ENCODE data around the gene RNF144B.
"Not testable (repeated sequence)": the region's sequence is repeated elsewhere in the genome, so short reads cannot be mapped to it uniquely, and the experiment has no call there.

RNF144B gene

DNA sequence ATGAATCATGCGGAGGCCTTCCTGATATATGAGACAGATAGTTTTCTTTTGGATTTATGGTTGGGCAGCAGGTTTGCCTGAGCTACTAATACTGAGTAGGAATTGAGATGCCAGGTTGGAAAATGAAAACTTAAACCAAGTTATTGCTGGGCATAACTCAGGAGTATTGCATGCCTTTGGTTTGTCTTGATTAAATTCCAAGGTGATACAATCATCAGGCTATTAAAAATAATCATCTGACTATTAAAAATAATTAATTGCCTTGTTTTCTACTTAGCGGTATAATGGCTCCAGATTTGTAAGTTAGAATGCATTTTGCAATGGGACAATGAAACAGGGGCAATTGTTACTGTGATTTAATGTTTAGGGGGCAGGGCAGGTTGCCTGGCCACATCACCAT lies 15.5 kb upstream of the RNF144B start:
- no peak for DNase-seq (ENCODE audit: low spot score)

DNA sequence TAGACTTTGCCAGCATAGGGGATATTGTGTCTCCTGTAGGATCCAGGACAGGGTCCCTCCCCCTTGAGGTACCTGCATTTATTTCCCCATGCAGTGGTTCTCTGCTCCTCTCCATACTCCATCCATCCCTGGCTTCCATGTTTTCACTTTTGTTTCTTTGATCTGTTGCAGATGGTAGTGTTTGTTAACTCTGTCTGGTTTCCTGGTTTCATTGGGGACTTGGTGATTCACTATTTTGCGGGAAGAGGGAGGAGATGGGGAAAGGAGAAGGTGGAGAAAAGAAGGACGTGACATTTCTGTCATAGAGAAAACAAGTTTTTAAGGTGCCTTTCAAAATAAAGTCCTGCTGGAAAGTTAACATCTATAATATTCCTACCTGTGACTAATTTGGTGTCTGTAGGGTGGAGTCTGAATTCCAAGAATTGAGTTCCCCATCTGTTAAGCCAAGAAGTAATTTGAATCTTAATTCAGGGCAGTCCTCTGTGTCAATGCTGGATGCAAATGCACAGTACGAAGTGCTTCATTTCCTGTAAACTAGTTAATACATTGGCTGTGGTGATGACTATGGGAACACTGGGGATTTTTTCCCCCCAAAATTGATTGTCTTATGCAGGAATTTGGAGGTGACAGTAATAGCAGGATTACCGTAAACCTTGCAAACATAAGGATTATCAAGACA lies 6.9 kb upstream of the RNF144B start:
- DNase-seq (ENCODE audit: low spot score): no peak

- no peak for DNase-seq (ENCODE audit: low spot score)
These were observed 6.3 kb upstream of the RNF144B start for GRCh38 chr6:18380851-18381250.

DNA sequence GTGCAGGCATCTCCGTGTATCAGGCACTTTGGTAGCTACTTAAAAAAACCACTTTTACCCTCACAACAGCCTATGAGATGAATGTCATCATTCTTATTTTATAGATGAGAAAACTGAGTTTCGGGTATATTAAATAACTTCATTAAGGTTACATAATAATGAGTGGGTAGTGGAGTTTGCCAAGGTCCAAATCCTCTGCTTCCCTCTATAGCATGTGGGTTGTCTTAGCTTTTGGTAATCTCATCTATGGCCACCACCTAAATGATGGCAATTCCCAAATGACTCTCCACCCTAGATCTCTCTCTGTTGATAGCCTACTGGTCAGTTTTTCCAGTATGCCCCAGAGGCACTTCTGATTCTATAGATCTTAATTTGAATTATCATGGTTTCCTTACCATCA lies 3.7 kb upstream of the RNF144B start:
- no peak for DNase-seq (ENCODE audit: low spot score)

DNA sequence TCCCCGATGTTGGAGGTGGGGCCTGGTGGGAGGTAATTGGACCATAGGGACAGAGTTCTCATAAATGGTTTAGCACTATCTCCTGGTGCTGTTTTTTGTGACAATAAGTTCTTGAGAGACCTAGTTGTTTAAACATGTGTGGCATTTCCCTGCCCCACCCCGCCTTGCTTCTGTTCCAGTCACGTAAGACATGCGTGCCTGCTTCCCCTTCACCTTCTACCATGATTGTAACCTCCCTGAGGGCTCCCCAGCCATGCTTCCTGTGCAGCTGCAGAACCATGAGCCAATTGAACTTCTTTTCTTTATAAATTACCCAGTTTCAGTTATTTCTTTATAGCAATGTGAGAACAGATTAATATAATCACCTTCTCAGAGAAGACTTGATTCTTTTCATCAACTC lies 2.5 kb upstream of the RNF144B start:
- DNase-seq (ENCODE audit: low spot score): no peak

DNA sequence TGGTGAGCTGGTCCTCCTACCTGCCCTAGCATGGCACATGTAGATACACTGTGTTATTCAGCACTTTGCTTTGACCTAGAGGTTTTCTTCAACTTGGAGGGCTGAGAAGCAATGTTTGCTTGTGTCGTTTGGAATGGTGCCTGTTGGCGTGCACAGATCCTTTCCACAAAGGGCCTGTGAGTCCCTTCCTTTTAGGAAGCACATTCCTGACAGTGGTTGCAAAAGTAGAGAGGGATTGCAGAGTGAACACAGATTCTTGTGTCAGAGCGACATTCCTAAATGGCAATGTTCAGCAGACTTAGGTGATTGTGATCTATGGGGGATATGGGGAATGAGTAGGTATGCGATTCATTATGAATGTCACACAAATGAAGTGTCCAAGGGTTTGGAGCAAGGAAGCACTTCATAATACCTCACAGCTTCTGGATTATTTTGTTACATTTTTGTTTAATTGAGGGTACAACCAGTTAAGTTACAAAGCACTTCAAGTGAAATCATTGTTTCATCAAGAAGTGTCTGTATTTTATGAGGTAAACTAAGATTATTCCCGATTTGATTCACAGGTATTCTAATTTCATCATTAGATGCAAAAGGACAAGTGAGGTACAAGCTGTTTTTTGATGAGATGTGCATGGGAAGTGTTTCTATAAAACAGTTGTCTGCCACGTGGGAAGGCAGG lies 713 bp upstream of the RNF144B start:
- no peak for DNase-seq (ENCODE audit: low spot score)

DNA sequence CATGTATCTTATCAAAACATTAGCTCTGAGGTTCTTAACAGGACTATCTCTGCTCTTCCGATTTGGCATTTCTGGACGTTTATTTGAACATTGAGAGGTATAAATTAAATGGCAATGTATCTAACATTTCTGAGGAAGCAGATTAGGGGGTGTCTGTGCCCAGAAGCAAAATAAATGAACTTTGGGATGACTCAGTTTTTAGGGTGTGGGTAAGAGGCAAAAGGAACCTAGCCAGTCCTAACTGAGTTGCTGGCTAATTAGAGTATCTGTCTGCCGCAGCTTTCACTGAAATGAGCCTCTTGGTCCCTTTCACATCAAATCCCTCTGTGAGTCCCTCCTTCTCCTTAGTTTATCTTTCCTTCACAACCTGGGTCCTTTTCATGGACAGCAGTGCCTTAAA lies 1.1 kb downstream of the RNF144B start:
- no peak for DNase-seq (ENCODE audit: low spot score)

DNA sequence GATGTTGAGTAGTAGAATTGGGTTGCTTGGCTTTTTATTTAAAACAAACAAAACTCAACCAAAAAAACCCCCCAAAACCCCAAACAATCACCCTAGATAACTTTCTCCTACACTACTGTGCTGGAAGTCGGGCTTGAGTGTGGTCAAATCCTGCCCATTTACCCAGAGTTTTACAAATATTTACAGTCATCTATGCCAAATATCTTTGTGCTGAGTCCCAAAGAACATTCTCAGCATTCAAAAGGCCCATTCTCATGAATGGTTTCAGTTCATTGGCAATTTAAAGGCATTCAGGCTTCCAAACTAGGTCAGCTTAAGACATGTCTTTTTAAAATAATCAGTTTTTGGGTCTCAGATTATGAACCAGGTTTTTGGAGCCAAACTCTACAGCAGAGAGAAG lies 1.8 kb downstream of the RNF144B start:
- DNase-seq (ENCODE audit: low spot score): no peak

DNA sequence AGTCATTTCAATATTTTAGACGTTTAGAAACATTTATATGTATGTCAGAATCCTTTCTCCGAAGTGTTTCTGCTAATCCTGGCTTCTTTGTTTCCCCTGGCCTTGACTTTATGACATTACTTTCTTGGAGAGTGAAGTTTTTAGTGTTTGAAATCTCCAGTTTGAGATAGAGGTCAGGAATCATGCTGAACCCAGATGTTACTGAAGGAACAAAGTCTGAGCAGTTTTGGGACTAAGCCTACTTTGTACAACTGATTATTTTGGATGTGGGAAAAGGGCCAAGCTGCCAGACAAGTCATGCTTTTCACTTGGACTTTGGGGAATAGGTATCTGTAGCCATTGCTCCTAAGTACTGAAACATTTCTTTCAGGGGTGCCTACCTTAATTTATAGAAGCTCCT lies 2.3 kb downstream of the RNF144B start:
- DNase-seq (ENCODE audit: low spot score): no peak

DNA sequence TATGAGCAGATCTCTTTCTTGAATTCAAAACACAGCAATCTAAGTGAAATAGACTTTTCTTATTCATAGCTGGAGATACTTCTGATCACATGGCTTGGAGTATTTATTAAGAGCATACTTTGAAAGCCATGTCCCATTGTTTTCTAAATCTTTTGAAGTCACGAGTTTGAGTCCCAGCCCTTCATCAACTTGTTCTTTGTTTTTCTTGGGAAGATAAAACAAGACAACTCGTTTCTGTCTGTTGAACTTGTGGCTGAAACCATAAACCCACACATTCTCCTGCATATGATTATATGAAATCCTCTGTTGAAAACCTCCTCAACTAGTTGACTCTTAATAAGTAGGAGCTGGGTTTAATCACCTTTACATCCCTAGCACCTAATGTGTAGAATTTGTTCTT lies 3.3 kb downstream of the RNF144B start:
- DNase-seq (ENCODE audit: low spot score): no peak

GRCh38 chr6:18391023-18391422 lies 3.9 kb downstream of the RNF144B start:
- no peak for DNase-seq (ENCODE audit: low spot score)

GRCh38 chr6:18392346-18392877 lies 5.3 kb downstream of the RNF144B start:
- DNase-seq (ENCODE audit: low spot score): no peak

DNA sequence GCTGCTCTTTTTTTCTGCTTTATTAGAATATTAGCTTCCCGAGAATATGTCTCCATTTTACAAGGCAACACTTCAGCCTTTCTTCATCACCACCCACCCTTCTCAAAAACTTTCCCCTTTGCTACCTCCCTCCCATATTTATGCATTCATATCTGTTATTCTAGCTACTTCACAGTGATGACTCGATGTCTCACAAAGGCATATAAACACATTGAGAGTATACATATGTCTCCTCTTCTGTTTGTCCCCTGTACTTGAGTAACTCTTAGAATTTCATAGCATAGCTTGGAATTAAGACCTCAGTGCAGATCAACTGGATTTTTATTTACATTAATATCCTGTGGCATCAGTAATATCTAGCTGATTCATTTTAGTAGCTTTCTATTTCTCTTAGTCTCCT lies 6.5 kb downstream of the RNF144B start:
- DNase-seq (ENCODE audit: low spot score): no peak

- no peak for DNase-seq (ENCODE audit: low spot score)
These were observed 8.2 kb downstream of the RNF144B start for GRCh38 chr6:18395177-18395855.

GRCh38 chr6:18395856-18396197 lies 8.7 kb downstream of the RNF144B start:
- no peak for DNase-seq (ENCODE audit: low spot score)

- no peak for DNase-seq (ENCODE audit: low spot score)
These were observed 10.6 kb downstream of the RNF144B start for GRCh38 chr6:18397701-18398100.

DNA sequence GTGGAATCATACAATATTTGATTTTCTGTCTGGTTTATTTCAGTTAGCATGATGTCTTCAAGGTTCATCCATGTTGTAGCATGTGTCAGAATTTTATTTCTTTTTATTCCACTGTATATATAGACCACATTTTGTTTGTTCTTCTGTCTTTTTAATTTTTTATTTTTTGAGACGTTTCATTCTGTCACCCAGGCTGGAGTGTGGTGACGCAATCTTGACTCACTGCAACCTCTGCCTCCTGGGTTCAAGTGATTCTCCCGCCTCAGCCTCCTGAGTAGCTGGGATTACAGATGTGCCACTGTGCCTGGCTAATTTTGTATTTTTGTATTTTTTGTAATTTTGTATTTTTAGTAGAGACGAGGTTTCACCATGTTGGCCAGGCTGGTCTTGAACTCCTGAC lies 11.1 kb downstream of the RNF144B start:
- not testable (repeated sequence) for DNase-seq (ENCODE audit: low spot score)

- DNase-seq (ENCODE audit: low spot score): no peak
These were observed 13.8 kb downstream of the RNF144B start for GRCh38 chr6:18400831-18401446.

GRCh38 chr6:18404965-18405364 lies 17.8 kb downstream of the RNF144B start:
- not testable (repeated sequence) for DNase-seq (ENCODE audit: low spot score)

DNA sequence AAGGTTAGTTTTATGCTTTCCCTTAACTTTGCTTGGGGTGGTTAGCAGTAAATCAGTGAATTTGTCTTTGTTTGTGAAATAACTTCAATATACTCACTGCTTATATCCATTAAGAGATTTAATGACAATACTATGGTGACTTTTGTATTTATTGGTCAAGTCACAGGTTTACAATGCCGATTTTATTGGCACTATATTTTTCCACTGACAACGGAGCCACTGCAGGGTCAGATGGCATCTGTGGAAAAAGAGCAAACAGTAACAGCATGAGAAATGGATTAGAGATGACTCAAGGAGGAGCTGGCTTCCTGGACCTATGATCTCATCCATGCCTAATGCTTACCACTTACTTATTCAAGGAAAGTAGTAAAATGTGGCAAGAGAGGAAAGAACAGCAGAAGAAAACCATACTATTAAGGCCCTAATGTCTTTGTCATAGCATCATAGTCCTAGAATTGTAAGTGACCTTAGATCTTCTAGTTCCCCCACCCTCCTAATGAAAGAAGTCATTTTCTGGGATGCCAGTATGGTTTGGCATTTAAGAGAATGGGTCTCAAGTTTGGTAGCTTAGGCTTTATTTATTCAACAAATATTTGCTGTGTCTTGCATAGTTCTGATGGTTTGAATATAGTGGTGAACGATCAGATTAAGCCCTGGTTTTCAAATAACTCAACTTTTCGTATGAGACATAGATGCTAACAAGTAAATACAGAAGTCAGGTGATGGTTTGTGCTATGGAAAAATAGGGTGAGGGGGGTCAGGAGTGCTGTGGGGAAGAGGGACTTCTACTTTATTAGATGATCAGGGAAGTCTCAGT lies 18.5 kb downstream of the RNF144B start:
- DNase-seq (ENCODE audit: low spot score): no peak

- no peak for DNase-seq (ENCODE audit: low spot score)
These were observed 20.0 kb downstream of the RNF144B start for GRCh38 chr6:18406955-18407749.
